ENCODE data around the gene WFIKKN1.

DNA sequence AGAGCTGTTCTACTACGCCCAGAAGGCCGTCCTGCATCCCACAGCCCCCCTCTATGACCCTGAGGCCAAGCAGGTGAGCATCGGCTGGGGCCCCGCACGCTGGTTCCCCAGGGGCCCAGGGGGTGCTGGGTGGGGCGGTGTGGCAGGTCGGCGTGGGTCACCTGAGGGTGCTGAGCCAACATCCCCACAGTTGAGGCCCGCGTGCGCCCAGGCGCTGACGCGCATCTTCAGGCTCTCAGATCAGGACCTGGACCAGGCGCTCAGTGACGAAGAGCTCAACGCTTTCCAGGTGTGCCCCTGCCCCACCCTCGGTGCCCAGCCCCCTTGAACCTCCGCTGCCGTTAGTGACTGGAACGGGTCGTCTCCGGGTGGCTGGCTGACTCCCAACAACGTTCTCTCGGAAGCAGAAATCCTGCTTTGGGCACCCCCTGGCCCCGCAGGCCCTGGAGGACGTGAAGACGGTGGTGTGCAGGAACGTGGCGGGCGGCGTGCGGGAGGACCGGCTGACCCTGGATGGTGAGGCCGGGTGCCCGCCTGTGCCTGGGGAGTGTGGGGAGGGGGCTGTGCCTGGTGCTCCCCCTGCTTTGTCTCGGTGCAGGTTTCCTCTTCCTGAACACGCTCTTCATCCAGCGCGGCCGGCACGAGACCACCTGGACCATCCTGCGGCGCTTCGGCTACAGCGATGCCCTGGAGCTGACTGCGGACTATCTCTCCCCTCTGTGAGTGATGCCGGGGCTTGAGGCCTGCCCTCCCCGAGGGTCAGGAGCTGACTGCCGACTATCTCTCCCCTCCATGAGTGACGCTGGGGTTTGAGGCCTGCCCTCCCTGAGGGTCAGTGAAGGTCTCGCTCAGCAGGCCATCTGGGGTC, 39.9 kb downstream of the WFIKKN1 start:
- TF ChIP-seq, protein P1, sequence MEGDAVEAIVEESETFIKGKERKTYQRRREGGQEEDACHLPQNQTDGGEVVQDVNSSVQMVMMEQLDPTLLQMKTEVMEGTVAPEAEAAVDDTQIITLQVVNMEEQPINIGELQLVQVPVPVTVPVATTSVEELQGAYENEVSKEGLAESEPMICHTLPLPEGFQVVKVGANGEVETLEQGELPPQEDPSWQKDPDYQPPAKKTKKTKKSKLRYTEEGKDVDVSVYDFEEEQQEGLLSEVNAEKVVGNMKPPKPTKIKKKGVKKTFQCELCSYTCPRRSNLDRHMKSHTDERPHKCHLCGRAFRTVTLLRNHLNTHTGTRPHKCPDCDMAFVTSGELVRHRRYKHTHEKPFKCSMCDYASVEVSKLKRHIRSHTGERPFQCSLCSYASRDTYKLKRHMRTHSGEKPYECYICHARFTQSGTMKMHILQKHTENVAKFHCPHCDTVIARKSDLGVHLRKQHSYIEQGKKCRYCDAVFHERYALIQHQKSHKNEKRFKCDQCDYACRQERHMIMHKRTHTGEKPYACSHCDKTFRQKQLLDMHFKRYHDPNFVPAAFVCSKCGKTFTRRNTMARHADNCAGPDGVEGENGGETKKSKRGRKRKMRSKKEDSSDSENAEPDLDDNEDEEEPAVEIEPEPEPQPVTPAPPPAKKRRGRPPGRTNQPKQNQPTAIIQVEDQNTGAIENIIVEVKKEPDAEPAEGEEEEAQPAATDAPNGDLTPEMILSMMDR (IDR thresholded peaks at IDR 0.05; ENCODE audit: low read depth, low read length, poor library complexity, severe bottlenecking): no peak
- TF ChIP-seq EZH2phosphoT487 (IDR thresholded peaks at IDR 0.05; ENCODE audit: borderline replicate concordance, low read length): no peak
